Measurements from ENCODE around the gene PTPN7.

- no peak for TF ChIP-seq CHD2 (IDR thresholded peaks at IDR 0.05; ENCODE audit: low read length, partially characterized antibody)
- TF ChIP-seq TAF1 (IDR thresholded peaks at IDR 0.05; ENCODE audit: borderline replicate concordance, low read depth, low read length) = no peak
- no peak for TF ChIP-seq CTCF (IDR thresholded peaks at IDR 0.05)
- TF ChIP-seq YY1 (IDR thresholded peaks at IDR 0.05; ENCODE audit: low read depth) = no peak
- TF ChIP-seq, protein P1, sequence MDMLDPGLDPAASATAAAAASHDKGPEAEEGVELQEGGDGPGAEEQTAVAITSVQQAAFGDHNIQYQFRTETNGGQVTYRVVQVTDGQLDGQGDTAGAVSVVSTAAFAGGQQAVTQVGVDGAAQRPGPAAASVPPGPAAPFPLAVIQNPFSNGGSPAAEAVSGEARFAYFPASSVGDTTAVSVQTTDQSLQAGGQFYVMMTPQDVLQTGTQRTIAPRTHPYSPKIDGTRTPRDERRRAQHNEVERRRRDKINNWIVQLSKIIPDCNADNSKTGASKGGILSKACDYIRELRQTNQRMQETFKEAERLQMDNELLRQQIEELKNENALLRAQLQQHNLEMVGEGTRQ (IDR thresholded peaks at IDR 0.05; ENCODE audit: borderline replicate concordance, low read depth, low read length) = no peak
- no peak for TF ChIP-seq EZH2phosphoT487 (IDR thresholded peaks at IDR 0.05; ENCODE audit: borderline replicate concordance, low read depth)
- no peak for TF ChIP-seq MAX (IDR thresholded peaks at IDR 0.05; ENCODE audit: low read depth)
- no peak for TF ChIP-seq FOSL2 (IDR thresholded peaks at IDR 0.05; ENCODE audit: borderline replicate concordance, low read depth)
- no peak for TF ChIP-seq POLR2AphosphoS5 (IDR thresholded peaks at IDR 0.05; ENCODE audit: low read depth, low read length)
- TF ChIP-seq REST (IDR thresholded peaks at IDR 0.05; ENCODE audit: low read depth, low read length) = no peak
- no peak for TF ChIP-seq USF1 (IDR thresholded peaks at IDR 0.05; ENCODE audit: borderline replicate concordance, low read depth)
Observed at GRCh38 chr1:202113690-202114300, 46.6 kb downstream of the PTPN7 start.
